Lower lobe of right lung (tissue), 2 donors: ENCODE results near the gene TTC34. TPM values are rescaled to one million over a fixed set of nuclear protein-coding genes. Genes with fewer than 3 reads are reported as not detected.

Experiments
- ATAC-seq, 2 donors: fragments of 200-7000 bp; cut with Tn5 transposase; one replicate each; pipeline ENCODE4 v1.9.1; 2020 to 2022; ENCODE audit warnings: mild to moderate bottlenecking in 2 of 2, moderate library complexity in 2 of 2
- DNase-seq: peaks from one replicate; pipeline ENCODE4 v3.0.0-alpha.2; 2020
- H3K27ac ChIP-seq: fragments of 200-600 bp; one replicate; pipeline ENCODE4 v1.8.0; 2022
- H3K27me3 ChIP-seq: fragments of 200-600 bp; one replicate; pipeline ENCODE4 v1.8.0; 2022; ENCODE audit warnings: low read depth
- H3K36me3 ChIP-seq: fragments of 200-600 bp; one replicate; pipeline ENCODE4 v1.8.0; 2022; ENCODE audit warnings: mild to moderate bottlenecking
- H3K4me1 ChIP-seq: fragments of 200-600 bp; one replicate; pipeline ENCODE4 v1.8.0; 2022
- H3K4me3 ChIP-seq: fragments of 200-600 bp; one replicate; pipeline ENCODE4 v1.8.0; 2022; ENCODE audit warnings: mild to moderate bottlenecking
- H3K9me3 ChIP-seq: fragments of 200-600 bp; one replicate; pipeline ENCODE4 v1.8.0; 2022
- intact Hi-C: fragments of 100-400 bp; cut with DNase I; formaldehyde crosslinking; loops from one replicate; pipeline ENCODE4 v1.11.0; 2022
- total RNA-seq: library from RNA; stranded (reverse); fragmentation: NEBNext Ultra II Directional; extraction: Animal tissue kit (Norgen Biotek cat#: 25700); gene quantifications from one replicate; pipeline ENCODE4 v1.2.1, GENCODE V29; 2021
- TF ChIP-seq, protein P1 (sequence below): fragments of 200-600 bp; IDR thresholded peaks from one replicate; pipeline ENCODE4 v1.8.0; 2022; ENCODE audit warnings: antibody characterized with exemption, mild to moderate bottlenecking
- donor health status: DM: no; HTN: yes; CAD: no; lungs with severe emphysema.

TTC34 gene
- total RNA-seq, 1 donor from 2014 or later = 2.6 TPM

DNA sequence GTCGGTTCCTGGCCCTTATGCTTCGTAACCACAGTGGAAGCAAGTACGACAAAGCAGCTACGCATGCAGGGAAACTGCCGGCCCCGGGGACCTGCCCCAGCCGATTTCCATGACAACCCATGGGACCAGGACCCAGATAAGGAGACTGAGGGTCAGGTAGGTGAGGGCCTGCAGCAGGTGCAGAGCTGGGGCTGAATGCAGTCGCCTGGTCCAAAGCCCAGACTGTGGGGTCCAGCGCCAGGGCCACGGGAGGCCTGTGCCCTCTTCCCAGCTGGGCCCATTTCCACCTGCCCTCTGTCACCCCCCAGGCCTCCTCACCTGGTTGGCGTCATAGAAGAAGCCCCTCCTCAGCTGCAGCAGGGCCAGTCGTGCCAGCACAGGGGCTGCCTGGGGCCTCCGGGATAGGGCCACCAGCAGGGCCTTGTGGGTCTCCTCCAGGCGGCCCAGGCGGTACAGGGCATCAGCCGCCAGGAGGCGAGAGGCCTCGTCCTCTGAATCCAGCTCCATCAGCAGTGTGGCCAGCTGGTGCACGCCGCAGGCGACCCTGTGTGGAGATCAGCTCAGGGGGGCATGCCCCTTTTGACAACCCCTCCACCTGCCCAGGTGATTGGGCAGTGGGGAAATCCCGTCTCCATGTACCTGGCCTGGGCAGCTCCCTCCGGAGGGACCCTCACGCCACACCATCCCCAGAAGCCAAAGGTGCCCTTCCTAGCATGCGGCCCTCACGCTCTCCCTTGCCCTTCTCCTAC is 14.2 kb downstream of the TTC34 start:
- H3K27me3 ChIP-seq = peaks cover 59% of the 10 kb centered on the region
- no peaks in the 10 kb centered on the region for H3K36me3 ChIP-seq
- no peaks in the 10 kb centered on the region for H3K4me1 ChIP-seq
- H3K27ac ChIP-seq = no peak overlapping the region
- intact Hi-C loops = no loop called here
- TF ChIP-seq, protein P1, sequence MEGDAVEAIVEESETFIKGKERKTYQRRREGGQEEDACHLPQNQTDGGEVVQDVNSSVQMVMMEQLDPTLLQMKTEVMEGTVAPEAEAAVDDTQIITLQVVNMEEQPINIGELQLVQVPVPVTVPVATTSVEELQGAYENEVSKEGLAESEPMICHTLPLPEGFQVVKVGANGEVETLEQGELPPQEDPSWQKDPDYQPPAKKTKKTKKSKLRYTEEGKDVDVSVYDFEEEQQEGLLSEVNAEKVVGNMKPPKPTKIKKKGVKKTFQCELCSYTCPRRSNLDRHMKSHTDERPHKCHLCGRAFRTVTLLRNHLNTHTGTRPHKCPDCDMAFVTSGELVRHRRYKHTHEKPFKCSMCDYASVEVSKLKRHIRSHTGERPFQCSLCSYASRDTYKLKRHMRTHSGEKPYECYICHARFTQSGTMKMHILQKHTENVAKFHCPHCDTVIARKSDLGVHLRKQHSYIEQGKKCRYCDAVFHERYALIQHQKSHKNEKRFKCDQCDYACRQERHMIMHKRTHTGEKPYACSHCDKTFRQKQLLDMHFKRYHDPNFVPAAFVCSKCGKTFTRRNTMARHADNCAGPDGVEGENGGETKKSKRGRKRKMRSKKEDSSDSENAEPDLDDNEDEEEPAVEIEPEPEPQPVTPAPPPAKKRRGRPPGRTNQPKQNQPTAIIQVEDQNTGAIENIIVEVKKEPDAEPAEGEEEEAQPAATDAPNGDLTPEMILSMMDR = no peak
- DNase-seq (peak; percentile 34), ATAC-seq (no peak)
- H3K9me3 ChIP-seq = peaks cover 6% of the 10 kb centered on the region
- no peak overlapping the region for H3K4me3 ChIP-seq

DNA sequence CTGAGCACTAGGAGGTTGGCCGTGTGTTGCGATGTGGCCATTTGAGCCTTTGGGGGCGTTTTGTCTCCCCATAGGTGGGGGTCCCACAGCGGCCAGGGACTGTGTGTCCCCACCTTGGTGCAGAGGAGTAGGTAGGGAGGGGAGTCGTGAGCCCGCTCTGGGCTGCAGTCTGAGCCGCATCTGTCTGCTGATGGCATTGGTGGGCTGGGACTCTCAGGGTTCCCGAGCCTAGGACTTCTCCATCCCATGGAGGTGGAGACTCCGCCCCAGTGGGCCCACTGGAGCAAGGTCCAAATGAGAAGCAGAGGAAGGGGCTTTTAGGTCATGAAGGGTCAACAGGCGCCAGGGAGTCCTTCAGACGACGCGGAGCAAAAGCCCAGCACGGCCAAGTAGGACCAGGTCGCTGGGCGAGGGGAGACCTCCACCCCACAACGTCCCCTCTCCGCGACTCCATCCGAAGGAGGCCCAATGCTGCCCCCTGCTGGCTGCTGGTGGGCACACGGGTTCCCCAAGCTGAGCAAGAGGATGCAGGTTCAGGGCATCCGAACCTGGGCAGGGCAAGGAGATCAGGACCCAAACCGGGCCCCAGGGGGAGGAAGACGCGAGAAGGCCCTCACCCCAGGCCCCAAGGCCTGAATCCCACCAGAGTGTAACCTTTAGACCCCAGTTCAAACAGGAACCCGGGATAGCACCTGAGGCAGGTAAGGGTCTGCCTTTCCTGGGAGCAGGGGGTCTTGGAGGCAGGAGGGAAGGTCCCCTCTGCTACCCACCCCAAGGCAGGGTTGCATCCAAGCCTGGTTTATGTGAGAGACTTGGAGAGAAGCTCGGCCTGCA is 14.9 kb downstream of the TTC34 start:
- ATAC-seq (peak; percentile 51 to 67), DNase-seq (peak; percentile 63)
- Histone ChIP-seq H3K36me3 (no peaks in the 10 kb centered on the region), H3K4me1 (no peaks in the 10 kb centered on the region), H3K27ac (no peak overlapping the region), H3K4me3 (no peak overlapping the region), H3K27me3 (peaks cover 57% of the 10 kb centered on the region), H3K9me3 (peaks cover 11% of the 10 kb centered on the region)
- intact Hi-C loops = no loop called here
- TF ChIP-seq, protein P1 = peak; percentile 79

DNA sequence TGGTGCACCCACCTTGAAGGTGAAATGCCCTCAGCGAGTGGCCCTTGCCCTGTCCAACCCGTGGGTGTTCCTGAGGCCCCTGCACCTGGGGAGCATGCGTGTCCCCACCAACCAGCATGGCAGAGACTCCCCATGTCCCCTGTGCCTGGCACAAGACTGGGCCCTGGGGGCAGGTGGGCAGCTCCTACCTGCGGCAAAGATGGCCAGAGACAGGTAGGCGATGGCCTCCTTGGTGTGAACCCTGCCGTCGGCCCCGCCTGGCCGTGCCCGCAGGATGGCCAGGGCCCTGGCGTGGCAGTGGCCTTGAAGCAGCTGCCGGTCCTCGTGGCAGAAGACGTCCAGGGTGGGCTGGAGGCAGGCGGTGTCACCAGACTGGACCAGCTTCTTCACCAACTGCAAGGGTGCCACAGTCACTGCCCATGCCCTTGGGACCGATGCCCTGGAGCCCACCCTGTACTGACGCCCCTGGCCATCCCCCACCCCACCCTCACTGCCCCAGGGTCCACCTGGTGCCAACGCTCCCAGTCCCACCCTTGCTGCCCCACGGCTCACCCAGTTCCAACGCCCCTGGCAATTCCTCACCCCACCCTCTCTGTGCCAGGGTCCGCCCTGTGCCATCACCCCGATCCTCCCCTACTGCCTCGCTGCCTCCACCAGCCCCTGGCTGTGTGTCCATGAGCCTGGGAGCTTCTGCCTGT is 15.7 kb downstream of the TTC34 start:
- intact Hi-C loops = no loop called here
- DNase-seq (peak; percentile 32), ATAC-seq (no peak)
- H3K36me3 ChIP-seq = no peaks in the 10 kb centered on the region
- peaks cover 50% of the 10 kb centered on the region for H3K27me3 ChIP-seq
- no peak overlapping the region for H3K27ac ChIP-seq
- TF ChIP-seq, protein P1 = no peak
- H3K9me3 ChIP-seq = peaks cover 19% of the 10 kb centered on the region
- no peak overlapping the region for H3K4me3 ChIP-seq
- H3K4me1 ChIP-seq = no peaks in the 10 kb centered on the region

DNA sequence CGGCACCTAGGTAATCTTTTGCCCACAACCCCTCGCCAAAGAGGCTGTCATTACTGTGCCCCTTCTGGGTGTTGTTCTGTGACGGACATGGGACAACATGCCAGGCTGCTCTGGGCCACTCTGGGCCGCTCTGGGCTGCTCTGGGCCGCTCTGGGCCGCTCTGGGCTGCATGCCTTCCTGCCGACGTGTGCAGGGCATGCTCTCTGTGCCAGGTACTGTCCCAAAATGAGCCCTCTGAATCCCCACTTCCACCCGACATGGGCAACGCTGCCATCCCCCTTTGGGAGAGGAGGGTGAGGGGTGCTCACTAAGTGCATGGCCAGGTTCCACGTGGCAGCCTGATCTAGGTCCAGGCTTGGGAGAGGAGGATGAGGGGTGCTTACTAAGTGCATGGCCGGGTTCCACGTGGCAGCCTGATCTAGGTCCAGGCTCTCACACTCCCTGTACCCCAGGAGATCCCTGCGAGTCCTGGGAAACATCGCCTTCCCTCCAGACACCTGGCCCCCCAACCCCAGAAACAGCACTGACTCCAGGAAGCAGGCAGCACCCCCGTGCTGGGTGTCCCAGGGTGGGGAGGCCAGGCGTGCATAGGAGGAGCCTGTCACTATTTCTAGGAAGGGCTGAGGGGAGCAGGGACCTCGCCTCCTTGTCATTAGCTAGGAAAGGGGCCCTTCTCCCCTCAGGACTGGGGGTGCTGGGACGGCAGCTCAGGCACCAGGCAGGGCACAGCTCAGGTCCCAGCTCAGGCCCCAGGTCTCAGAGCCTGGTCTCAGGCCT is 16.5 kb downstream of the TTC34 start:
- intact Hi-C loops = no loop called here
- H3K9me3 ChIP-seq = peaks cover 22% of the 10 kb centered on the region
- peaks cover 48% of the 10 kb centered on the region for H3K27me3 ChIP-seq
- DNase-seq (no peak), ATAC-seq (no peak)
- TF ChIP-seq, protein P1 = no peak
- H3K4me3 ChIP-seq = no peak overlapping the region
- no peaks in the 10 kb centered on the region for H3K4me1 ChIP-seq
- H3K36me3 ChIP-seq = no peaks in the 10 kb centered on the region
- no peak overlapping the region for H3K27ac ChIP-seq
